SK-N-SH treated with all-trans-retinoic acid at 6 μM for 48 hours (cell line): ENCODE data around the gene KDM4C.

ENCODE experiments used
- ATAC-seq: fragments of 200-7000 bp; cut with Tn5 transposase; 3 replicates; pipeline ENCODE4 v1.9.1; 2020; ENCODE audit warnings: mild to moderate bottlenecking, moderate library complexity
- ARNTL ChIP-seq: fragments of 450-650 bp; formaldehyde crosslinking; IDR thresholded peaks from 2 replicates; pipeline ENCODE4 v1.5.0; 2020; ENCODE audit warnings: low read depth, mild to moderate bottlenecking, moderate library complexity, borderline replicate concordance
- BACH2 ChIP-seq: fragments of 250-450 bp; sonication (Bioruptor Pico); IDR thresholded peaks from 2 replicates; pipeline ENCODE4 v1.9.0; 2021; ENCODE audit warnings: mild to moderate bottlenecking, borderline replicate concordance
- CREB5 ChIP-seq: fragments of 250-450 bp; sonication (Bioruptor Pico); IDR thresholded peaks from 2 replicates; pipeline ENCODE4 v1.5.1; 2020; ENCODE audit warnings: low read depth, mild to moderate bottlenecking, moderate library complexity
- CSDC2 ChIP-seq: fragments of 250-450 bp; sonication (Bioruptor Pico); IDR thresholded peaks from 2 replicates; pipeline ENCODE4 v1.5.0; 2020; ENCODE audit warnings: mild to moderate bottlenecking, moderate library complexity
- ESRRG ChIP-seq: fragments of 250-450 bp; sonication (Bioruptor Pico); IDR thresholded peaks from 2 replicates; pipeline ENCODE4 v1.6.1; 2021; ENCODE audit warnings: mild to moderate bottlenecking
- GLIS3 ChIP-seq: fragments of 250-450 bp; sonication (Bioruptor Pico); IDR thresholded peaks from 2 replicates; pipeline ENCODE4 v1.5.0; 2020; ENCODE audit warnings: mild to moderate bottlenecking, moderate library complexity
- OSR1 ChIP-seq: fragments of 250-450 bp; sonication (Bioruptor Pico); IDR thresholded peaks from 2 replicates; pipeline ENCODE4 v1.8.0; 2022; ENCODE audit warnings: moderate library complexity, mild to moderate bottlenecking, inconsistent platforms
- PATZ1 ChIP-seq: fragments of 250-450 bp; sonication (Bioruptor Pico); IDR thresholded peaks from 2 replicates; pipeline ENCODE4 v1.8.0; 2020; ENCODE audit warnings: mild to moderate bottlenecking, moderate library complexity, borderline replicate concordance
- POU6F1 ChIP-seq: fragments of 250-450 bp; sonication (Bioruptor Pico); IDR thresholded peaks from 2 replicates; pipeline ENCODE4 v1.8.0; 2021; ENCODE audit warnings: low read depth, mild to moderate bottlenecking, moderate library complexity, borderline replicate concordance
- PPARA ChIP-seq: fragments of 250-450 bp; sonication (Bioruptor Pico); IDR thresholded peaks from 2 replicates; pipeline ENCODE4 v1.5.0; 2020; ENCODE audit warnings: mild to moderate bottlenecking, borderline replicate concordance
- RARB ChIP-seq: fragments of 250-450 bp; sonication (Bioruptor Pico); IDR thresholded peaks from 2 replicates; pipeline ENCODE4 v1.8.0; 2021; ENCODE audit warnings: mild to moderate bottlenecking, moderate library complexity
- SNAI2 ChIP-seq: fragments of 250-450 bp; sonication (Bioruptor Pico); IDR thresholded peaks from 2 replicates; pipeline ENCODE4 v1.5.0; 2020; ENCODE audit warnings: mild to moderate bottlenecking, moderate library complexity
- TCF4 ChIP-seq: fragments of 250-450 bp; sonication (Bioruptor Pico); IDR thresholded peaks from 2 replicates; pipeline ENCODE4 v1.8.0; 2021; ENCODE audit warnings: mild to moderate bottlenecking, moderate library complexity, borderline replicate concordance
- ZC3H10 ChIP-seq: fragments of 250-450 bp; sonication (Bioruptor Pico); IDR thresholded peaks from 2 replicates; pipeline ENCODE4 v1.5.1; 2021; ENCODE audit warnings: mild to moderate bottlenecking, moderate library complexity
- ZFP3 ChIP-seq: fragments of 250-450 bp; sonication (Bioruptor Pico); IDR thresholded peaks from 2 replicates; pipeline ENCODE4 v1.5.0; 2020; ENCODE audit warnings: mild to moderate bottlenecking, moderate library complexity
- ZFP30 ChIP-seq: fragments of 450-650 bp; formaldehyde crosslinking; IDR thresholded peaks from 2 replicates; pipeline ENCODE4 v1.5.0; 2022; ENCODE audit warnings: mild to moderate bottlenecking, moderate library complexity
- ZNF565 ChIP-seq: fragments of 450-650 bp; formaldehyde crosslinking; conservative IDR thresholded peaks from 2 replicates; pipeline ENCODE4 v1.5.0; 2020; ENCODE audit warnings: low read depth, mild to moderate bottlenecking, moderate library complexity
- ZNF70 ChIP-seq: fragments of 450-650 bp; formaldehyde crosslinking; IDR thresholded peaks from 2 replicates; pipeline ENCODE4 v1.5.0; 2020; ENCODE audit warnings: mild to moderate bottlenecking, moderate library complexity
- ZNF8 ChIP-seq: fragments of 450-650 bp; formaldehyde crosslinking; IDR thresholded peaks from 2 replicates; pipeline ENCODE4 v1.5.0; 2020; ENCODE audit warnings: mild to moderate bottlenecking, moderate library complexity
- TF ChIP-seq, protein P1 (sequence below): fragments of 250-450 bp; sonication (Bioruptor Pico); IDR thresholded peaks from 2 replicates; pipeline ENCODE4 v1.5.1; 2021; ENCODE audit warnings: mild to moderate bottlenecking, moderate library complexity

KDM4C gene

DNA sequence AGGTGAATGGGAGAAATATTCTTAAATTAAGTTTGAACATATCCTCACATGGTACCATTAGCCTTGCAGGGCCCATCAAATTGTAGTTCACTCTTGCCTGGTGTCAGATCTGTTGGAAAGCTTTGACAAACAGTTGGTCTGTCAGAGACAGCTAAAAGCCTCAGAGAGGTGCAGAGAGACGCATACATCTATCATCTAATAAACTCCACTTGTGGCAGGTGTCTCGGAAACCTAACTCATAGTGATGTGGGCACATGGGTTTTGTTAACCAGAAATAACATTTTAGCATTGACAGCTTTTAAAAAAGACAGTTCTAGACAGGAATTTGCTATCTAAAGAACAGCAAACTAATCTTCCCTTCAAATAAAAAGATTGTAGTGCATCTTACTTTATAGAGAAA lies 315.9 kb downstream of the KDM4C start:
- ATAC-seq, result no peak
- TF ChIP-seq ZNF8 (CRISPR knock-in tag) (no peak), RARB (CRISPR knock-in tag) (no peak), ZNF70 (CRISPR knock-in tag) (no peak), PPARA (CRISPR knock-in tag) (no peak), ARNTL (CRISPR knock-in tag) (no peak), ZFP30 (CRISPR knock-in tag) (no peak), OSR1 (CRISPR knock-in tag) (no peak), PATZ1 (no peak), BACH2 (CRISPR knock-in tag) (no peak), POU6F1 (CRISPR knock-in tag) (no peak), GLIS3 (no peak), SNAI2 (CRISPR knock-in tag) (no peak)
- TF ChIP-seq, protein P1, sequence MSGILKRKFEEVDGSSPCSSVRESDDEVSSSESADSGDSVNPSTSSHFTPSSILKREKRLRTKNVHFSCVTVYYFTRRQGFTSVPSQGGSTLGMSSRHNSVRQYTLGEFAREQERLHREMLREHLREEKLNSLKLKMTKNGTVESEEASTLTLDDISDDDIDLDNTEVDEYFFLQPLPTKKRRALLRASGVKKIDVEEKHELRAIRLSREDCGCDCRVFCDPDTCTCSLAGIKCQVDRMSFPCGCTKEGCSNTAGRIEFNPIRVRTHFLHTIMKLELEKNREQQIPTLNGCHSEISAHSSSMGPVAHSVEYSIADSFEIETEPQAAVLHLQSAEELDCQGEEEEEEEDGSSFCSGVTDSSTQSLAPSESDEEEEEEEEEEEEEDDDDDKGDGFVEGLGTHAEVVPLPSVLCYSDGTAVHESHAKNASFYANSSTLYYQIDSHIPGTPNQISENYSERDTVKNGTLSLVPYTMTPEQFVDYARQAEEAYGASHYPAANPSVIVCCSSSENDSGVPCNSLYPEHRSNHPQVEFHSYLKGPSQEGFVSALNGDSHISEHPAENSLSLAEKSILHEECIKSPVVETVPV, result no peak

DNA sequence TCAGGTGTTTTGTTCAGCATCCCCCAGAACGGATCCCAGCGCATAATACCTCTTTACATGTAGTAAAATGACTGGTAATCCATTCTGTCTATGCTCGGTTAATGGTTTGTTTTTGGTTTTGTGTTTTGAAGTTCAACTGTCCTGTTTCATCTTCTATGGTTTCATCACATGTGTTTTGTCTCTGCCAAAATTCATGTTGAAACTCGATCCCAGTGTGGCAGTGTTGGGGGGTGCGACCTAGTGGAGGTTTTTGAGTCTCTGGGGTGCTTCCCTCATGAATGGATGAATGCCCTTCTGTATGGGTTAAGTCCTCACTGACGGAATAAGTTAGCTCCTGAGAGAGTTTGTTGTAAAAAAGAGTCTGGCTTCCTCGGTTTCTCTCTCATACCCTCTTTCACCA lies 317.4 kb downstream of the KDM4C start:
- TF ChIP-seq ZNF70 (CRISPR knock-in tag), result no peak
- no peak for TF ChIP-seq CSDC2 (CRISPR knock-in tag)
- TF ChIP-seq, protein P1, result no peak
- TF ChIP-seq PPARA (CRISPR knock-in tag), result no peak
- no peak for TF ChIP-seq RARB (CRISPR knock-in tag)
- no peak for TF ChIP-seq ZC3H10 (CRISPR knock-in tag)
- no peak for TF ChIP-seq OSR1 (CRISPR knock-in tag)
- TF ChIP-seq ARNTL (CRISPR knock-in tag), result no peak
- no peak for TF ChIP-seq CREB5 (CRISPR knock-in tag)
- no peak for TF ChIP-seq ZNF8 (CRISPR knock-in tag)
- no peak for TF ChIP-seq TCF4
- no peak for TF ChIP-seq BACH2 (CRISPR knock-in tag)
- no peak for TF ChIP-seq ESRRG (CRISPR knock-in tag)
- no peak for TF ChIP-seq GLIS3
- TF ChIP-seq POU6F1 (CRISPR knock-in tag), result no peak
- TF ChIP-seq SNAI2 (CRISPR knock-in tag), result no peak
- no peak for ATAC-seq

- no peak for ATAC-seq
- TF ChIP-seq SNAI2 (CRISPR knock-in tag), result no peak
- TF ChIP-seq PATZ1, result no peak
- TF ChIP-seq ZNF8 (CRISPR knock-in tag), result no peak
- no peak for TF ChIP-seq POU6F1 (CRISPR knock-in tag)
- no peak for TF ChIP-seq TCF4
- TF ChIP-seq, protein P1, result no peak
- TF ChIP-seq RARB (CRISPR knock-in tag), result no peak
- no peak for TF ChIP-seq BACH2 (CRISPR knock-in tag)
- TF ChIP-seq ZNF565 (CRISPR knock-in tag), result no peak
- no peak for TF ChIP-seq ZFP3 (CRISPR knock-in tag)
Measured at GRCh38 chr9:7079051-7079450, 321.3 kb downstream of the KDM4C start.
